DND-41 (cell line): ENCODE data around the gene SLC25A21.

ENCODE experiments used
- ATAC-seq: fragments of 200-7000 bp; cut with Tn5 transposase; 3 replicates; pipeline ENCODE4 v1.9.1; 2021; ENCODE audit warnings: low read depth; ENCODE audit not compliant: insufficient read depth
- DNase-seq: peaks from one replicate; pipeline ENCODE4 v3.0.0-alpha.2; 2020
- H2AFZ ChIP-seq: 2 replicates; pipeline ENCODE4 v1.6.0; 2012; ENCODE audit warnings: low read depth, low read length
- H3K27ac ChIP-seq: 2 replicates; pipeline ENCODE4 v1.5.1; 2012; ENCODE audit warnings: low read length, inconsistent platforms
- H3K27me3 ChIP-seq: fragments of 200-600 bp; sonication (generic); 2 replicates; pipeline ENCODE4 v1.6.0; 2012; ENCODE audit warnings: low read length, mild to moderate bottlenecking, inconsistent platforms; ENCODE audit not compliant: insufficient read depth, poor library complexity
- H3K36me3 ChIP-seq: 2 replicates; pipeline ENCODE4 v1.5.1; 2012; ENCODE audit warnings: low read length, inconsistent platforms; ENCODE audit not compliant: insufficient read depth
- H3K4me1 ChIP-seq: 2 replicates; pipeline ENCODE4 v1.5.1; 2012; ENCODE audit warnings: mild to moderate bottlenecking, low read length; ENCODE audit not compliant: insufficient read depth
- H3K4me2 ChIP-seq: 2 replicates; pipeline ENCODE4 v1.6.0; 2012; ENCODE audit warnings: mild to moderate bottlenecking, moderate library complexity, low read length, inconsistent platforms; ENCODE audit not compliant: insufficient read depth
- H3K4me3 ChIP-seq, 2 experiments: fragments of 200-600 bp in 1 of 2; shearing (Covaris generic) in 1 of 2; 2 replicates each; pipeline ENCODE4 v1.5.1; 2012 to 2016; ENCODE audit warnings: inconsistent platforms in 2 of 2, low read length in 2 of 2, mild to moderate bottlenecking in 2 of 2, low read depth in 1 of 2, moderate library complexity in 1 of 2
- H3K79me2 ChIP-seq: 2 replicates; pipeline ENCODE4 v1.6.0; 2012; ENCODE audit warnings: low read length, inconsistent platforms; ENCODE audit not compliant: insufficient read depth
- H3K9ac ChIP-seq: 2 replicates; pipeline ENCODE4 v1.6.0; 2012; ENCODE audit warnings: low read depth, mild to moderate bottlenecking, inconsistent platforms, low read length, moderate library complexity
- H3K9me3 ChIP-seq: 2 replicates; pipeline ENCODE4 v1.5.1; 2012; ENCODE audit warnings: low read length, moderate library complexity, mild to moderate bottlenecking, inconsistent platforms; ENCODE audit not compliant: insufficient read depth, severe bottlenecking
- H4K20me1 ChIP-seq: 2 replicates; pipeline ENCODE4 v1.6.0; 2012; ENCODE audit warnings: low read length; ENCODE audit not compliant: insufficient read depth
- CTCF ChIP-seq: IDR thresholded peaks from 2 replicates; pipeline ENCODE4 v1.5.1; 2012; ENCODE audit warnings: borderline replicate concordance, low read length, moderate library complexity, mild to moderate bottlenecking; ENCODE audit not compliant: poor library complexity, severe bottlenecking; ENCODE audit errors: extremely low read depth
- EZH2 ChIP-seq: IDR thresholded peaks from 3 replicates; pipeline ENCODE4 v1.6.1; 2012; ENCODE audit warnings: borderline replicate concordance, low read depth, mild to moderate bottlenecking, moderate library complexity, low read length, inconsistent platforms; ENCODE audit not compliant: severe bottlenecking

SLC25A21 gene

DNA sequence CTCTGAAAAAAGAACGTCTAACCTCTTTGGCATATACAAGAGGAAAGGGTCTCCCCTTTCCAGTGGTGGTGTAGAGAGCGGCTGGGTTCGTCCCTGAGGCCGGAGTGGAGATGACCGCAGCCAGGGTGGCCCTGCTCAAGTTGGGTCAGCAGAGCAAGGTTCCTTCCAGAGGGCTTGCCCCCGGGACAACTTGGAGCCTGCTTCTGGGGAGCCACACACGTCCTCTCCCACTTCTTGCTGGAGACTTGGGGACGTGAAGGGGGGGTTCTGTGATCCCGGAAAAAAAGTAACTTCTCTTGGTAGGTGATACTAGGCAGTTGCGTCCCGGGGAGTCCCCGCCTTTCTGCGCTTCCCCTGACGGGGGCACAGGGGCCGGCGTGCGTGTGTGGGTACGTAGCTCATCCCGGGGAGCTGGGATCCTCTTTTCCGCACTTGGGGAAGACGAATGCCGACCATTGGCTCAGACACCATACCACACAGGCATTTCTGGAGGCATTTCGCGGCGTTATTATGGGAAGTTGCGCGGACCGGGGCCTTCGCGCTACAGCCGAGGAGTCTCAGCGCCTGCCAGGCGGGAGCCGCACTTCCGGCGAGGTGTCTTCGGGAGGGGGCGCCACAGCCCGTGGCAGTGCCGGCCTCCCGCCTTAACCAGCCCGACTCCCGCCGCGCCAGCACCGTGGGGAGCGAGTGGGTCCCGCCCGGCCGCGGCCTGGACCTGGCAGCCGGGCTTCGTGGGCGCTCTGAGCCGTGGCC, 525.6 kb downstream of the SLC25A21 start:
- no peak overlapping the region for H3K4me3 ChIP-seq
- no peak overlapping the region for H3K9ac ChIP-seq
- ATAC-seq (no peak), DNase-seq (no peak)
- no peaks in the 10 kb centered on the region for H3K27me3 ChIP-seq
- no peaks in the 10 kb centered on the region for H3K79me2 ChIP-seq
- no peaks in the 10 kb centered on the region for H3K36me3 ChIP-seq
- H3K27ac ChIP-seq, result no peak overlapping the region
- no peak overlapping the region for H3K4me2 ChIP-seq
- no peaks in the 10 kb centered on the region for H3K9me3 ChIP-seq
- no peak overlapping the region for H2AFZ ChIP-seq
- no peaks in the 10 kb centered on the region for H3K4me1 ChIP-seq
- TF ChIP-seq EZH2 (no peak), CTCF (no peak)
- H4K20me1 ChIP-seq, result no peaks in the 10 kb centered on the region

DNA sequence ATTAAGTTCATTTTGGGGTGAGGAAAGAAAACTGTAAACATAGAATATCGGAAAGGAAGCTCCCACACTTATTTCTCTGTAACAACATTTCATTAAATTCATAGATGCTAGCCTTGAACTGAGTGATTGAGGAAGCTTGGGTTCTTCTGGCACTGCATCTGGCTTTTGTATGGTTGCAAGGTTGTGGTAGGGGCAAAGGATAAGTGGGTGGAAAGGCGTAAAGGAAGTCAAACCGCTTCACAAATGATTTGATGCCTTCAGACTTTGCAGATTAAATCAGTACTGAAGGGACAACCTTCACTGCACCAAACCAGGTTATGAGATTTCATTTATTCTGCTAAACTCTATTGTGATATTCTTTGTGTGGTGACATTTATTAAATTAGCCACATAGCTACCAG, 538.8 kb downstream of the SLC25A21 start:
- TF ChIP-seq CTCF (no peak), EZH2 (no peak)
- no peaks in the 10 kb centered on the region for H4K20me1 ChIP-seq
- DNase-seq, result peak; percentile 45

More for the DNA sequence above, 538.8 kb downstream of the SLC25A21 start:
- H3K4me2 ChIP-seq, result peak overlapping the region; percentile 16; the same call in 1 of the 2 replicates
- peaks cover 49% of the 10 kb centered on the region for H3K4me1 ChIP-seq
- no peaks in the 10 kb centered on the region for H3K79me2 ChIP-seq
- no peaks in the 10 kb centered on the region for H3K36me3 ChIP-seq
- 0 out of 2 replicates have a peak overlapping the region, but pooled peaks have one; percentile 3 for H2AFZ ChIP-seq
- H3K27ac ChIP-seq, result peak overlapping the region; percentile 59
- no peak overlapping the region for H3K4me3 ChIP-seq
- ATAC-seq, result peak; percentile 87
- peak overlapping the region; percentile 0; the same call in 1 of the 2 replicates for H3K9ac ChIP-seq
- H3K9me3 ChIP-seq, result no peaks in the 10 kb centered on the region
- H3K27me3 ChIP-seq, result no peaks in the 10 kb centered on the region
